Smooth muscle cell (in vitro differentiated cells): ENCODE measurements around the gene ZNF180. TPM values are rescaled to one million over a fixed set of nuclear protein-coding genes. Genes with fewer than 3 reads are reported as not detected.

Experiments used
- DNase-seq: peaks from one replicate; lab custom pipeline; 2025; ENCODE audit not compliant: unreplicated experiment; lab: John Stamatoyannopoulos, UW
- H2AFZ ChIP-seq: fragments of 200-600 bp; sonication (generic); 2 replicates; pipeline ENCODE4 v1.6.0; 2016; ENCODE audit warnings: antibody characterized with exemption, low read depth, mild to moderate bottlenecking
- H3F3A ChIP-seq: fragments of 200-600 bp; sonication (generic); 2 replicates; pipeline ENCODE4 v1.6.0; 2017; ENCODE audit warnings: antibody characterized with exemption, low read depth
- H3K27ac ChIP-seq: fragments of 200-600 bp; sonication (generic); 2 replicates; pipeline ENCODE4 v1.5.1; 2016; ENCODE audit warnings: low read depth, mild to moderate bottlenecking
- H3K27me3 ChIP-seq: fragments of 200-600 bp; sonication (generic); 2 replicates; pipeline ENCODE4 v1.6.1; 2016; ENCODE audit warnings: low read depth, mild to moderate bottlenecking
- H3K36me3 ChIP-seq: fragments of 200-600 bp; sonication (generic); 2 replicates; pipeline ENCODE4 v1.5.1; 2016; ENCODE audit warnings: low read depth
- H3K4me1 ChIP-seq: fragments of 200-600 bp; sonication (generic); 2 replicates; pipeline ENCODE4 v1.5.1; 2016; ENCODE audit warnings: low read depth
- H3K4me2 ChIP-seq: fragments of 200-600 bp; sonication (generic); 2 replicates; pipeline ENCODE4 v1.6.0; 2016; ENCODE audit warnings: mild to moderate bottlenecking
- H3K4me3 ChIP-seq: fragments of 200-600 bp; sonication (generic); 2 replicates; pipeline ENCODE4 v1.5.1; 2016; ENCODE audit warnings: mild to moderate bottlenecking
- H3K79me2 ChIP-seq: fragments of 200-600 bp; sonication (generic); 2 replicates; pipeline ENCODE4 v1.6.0; 2016; ENCODE audit warnings: low read depth, mild to moderate bottlenecking
- H3K9ac ChIP-seq: fragments of 200-600 bp; sonication (generic); 2 replicates; pipeline ENCODE4 v1.6.0; 2016; ENCODE audit warnings: low read depth
- H3K9me3 ChIP-seq: fragments of 200-600 bp; sonication (generic); replicated peaks from 2 replicates; pipeline ENCODE4 v1.5.1; 2016; ENCODE audit warnings: low read depth
- H4K20me1 ChIP-seq: fragments of 200-600 bp; sonication (generic); 2 replicates; pipeline ENCODE4 v1.6.0; 2016; ENCODE audit warnings: low read depth
- WGBS: methylation state at CpG from one replicate; pipeline ENCODE4 v1.1.7; 2016; ENCODE audit warnings: low lambda C conversion rate; 5-methylcytosine and 5-hydroxymethylcytosine counted together
- polyA plus RNA-seq: library from polyadenylated mRNA; unstranded; fragments of >200 nt; fragmentation: Nextera tagmentation; extraction: Ambion mirVana; gene quantifications from 2 replicates; pipeline ENCODE4 v1.2.1, GENCODE V29; 2016
- total RNA-seq: library from RNA; depleted of rRNA; stranded (reverse); fragments of >200 nt; gene quantifications from 2 replicates; pipeline ENCODE4 v1.2.3, GENCODE V29; 2014
- TF ChIP-seq, protein P1 (sequence below): fragments of 200-600 bp; sonication (generic); IDR thresholded peaks from 2 replicates; pipeline ENCODE4 v1.5.1; 2017; ENCODE audit warnings: borderline replicate concordance, mild to moderate bottlenecking, antibody characterized with exemption; ENCODE audit not compliant: insufficient read depth, poor library complexity, severe bottlenecking

ZNF180 gene
- total and polyA plus RNA-seq, 2 experiments from 2014 or later = 2.6 to 8.5 TPM

DNA sequence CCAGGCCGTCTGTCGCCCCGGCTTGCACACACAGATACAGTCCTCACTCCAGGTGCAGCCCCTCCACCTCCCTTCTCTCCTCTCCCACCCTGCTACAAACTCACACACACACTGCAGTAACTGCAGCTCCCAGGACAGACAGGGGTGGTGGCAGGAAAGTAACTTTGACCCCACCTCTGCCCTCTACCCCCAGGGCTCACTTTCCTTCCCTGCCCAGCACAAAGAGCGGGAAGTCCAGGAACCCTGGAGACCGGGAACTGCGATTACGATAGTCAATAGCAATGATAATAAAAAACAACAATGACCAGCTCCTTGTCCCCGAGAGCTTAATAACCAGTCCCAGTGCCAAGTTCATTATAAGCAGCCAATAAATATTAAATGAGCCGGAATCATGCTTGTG is 29.2 kb upstream of the ZNF180 start, which contains the start of gene CEACAM20:
Gene CEACAM20 (minus strand): TSS at position 140 of the 400 bp plus-strand sequence. CDS start 166 bp downstream, outside the sequence.
- 87% methylated on average over 9 of the region's 9 CpGs for WGBS
- Histone ChIP-seq H4K20me1 (no peaks in the 10 kb centered on the region), H3K27ac (no peak within 1 kb of the TSS), H3K27me3 (no peaks in the 10 kb centered on the region), H3K4me2 (no peak within 1 kb of the TSS), H3K36me3 (no peaks in the 10 kb centered on the region), H3K79me2 (no peaks in the 10 kb centered on the region), H3F3A (no peaks in the 10 kb centered on the region), H3K9ac (no peak within 1 kb of the TSS), H3K9me3 (no peaks in the 10 kb centered on the region), H3K4me1 (no peaks in the 10 kb centered on the region), H2AFZ (no peak within 1 kb of the TSS), H3K4me3 (no peak within 1 kb of the TSS)
- TF ChIP-seq, protein P1, sequence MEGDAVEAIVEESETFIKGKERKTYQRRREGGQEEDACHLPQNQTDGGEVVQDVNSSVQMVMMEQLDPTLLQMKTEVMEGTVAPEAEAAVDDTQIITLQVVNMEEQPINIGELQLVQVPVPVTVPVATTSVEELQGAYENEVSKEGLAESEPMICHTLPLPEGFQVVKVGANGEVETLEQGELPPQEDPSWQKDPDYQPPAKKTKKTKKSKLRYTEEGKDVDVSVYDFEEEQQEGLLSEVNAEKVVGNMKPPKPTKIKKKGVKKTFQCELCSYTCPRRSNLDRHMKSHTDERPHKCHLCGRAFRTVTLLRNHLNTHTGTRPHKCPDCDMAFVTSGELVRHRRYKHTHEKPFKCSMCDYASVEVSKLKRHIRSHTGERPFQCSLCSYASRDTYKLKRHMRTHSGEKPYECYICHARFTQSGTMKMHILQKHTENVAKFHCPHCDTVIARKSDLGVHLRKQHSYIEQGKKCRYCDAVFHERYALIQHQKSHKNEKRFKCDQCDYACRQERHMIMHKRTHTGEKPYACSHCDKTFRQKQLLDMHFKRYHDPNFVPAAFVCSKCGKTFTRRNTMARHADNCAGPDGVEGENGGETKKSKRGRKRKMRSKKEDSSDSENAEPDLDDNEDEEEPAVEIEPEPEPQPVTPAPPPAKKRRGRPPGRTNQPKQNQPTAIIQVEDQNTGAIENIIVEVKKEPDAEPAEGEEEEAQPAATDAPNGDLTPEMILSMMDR = no peak
- no peak for DNase-seq

DNA sequence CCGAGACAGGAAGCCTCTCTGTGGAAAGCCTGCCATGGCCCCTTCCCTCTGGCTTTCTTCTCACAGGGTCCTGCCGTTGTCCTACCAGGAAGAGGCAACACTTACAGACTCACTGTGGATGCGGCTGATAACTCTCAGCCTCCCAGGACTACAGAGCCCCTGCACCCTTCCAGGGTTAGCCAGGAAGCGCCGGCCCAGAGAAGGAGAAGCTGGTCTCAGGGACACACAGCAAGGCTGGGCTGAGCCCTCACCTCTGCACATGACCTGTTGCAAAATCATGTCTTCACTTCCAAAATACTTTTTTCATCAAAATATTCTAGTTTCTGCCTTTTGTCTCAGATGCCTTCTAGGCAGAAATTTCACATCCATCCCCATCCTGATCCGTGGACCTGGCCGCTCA is 27.2 kb upstream of the ZNF180 start:
- Histone ChIP-seq H3K9me3 (no peaks in the 10 kb centered on the region), H3K4me1 (no peaks in the 10 kb centered on the region), H3K4me2 (no peak overlapping the region), H3K36me3 (no peaks in the 10 kb centered on the region), H3K79me2 (no peaks in the 10 kb centered on the region), H4K20me1 (no peaks in the 10 kb centered on the region), H3K9ac (no peak overlapping the region), H3K27ac (no peak overlapping the region), H3K4me3 (no peak overlapping the region), H3K27me3 (no peaks in the 10 kb centered on the region), H2AFZ (no peak overlapping the region), H3F3A (no peaks in the 10 kb centered on the region)
- 85% methylated on average over 7 of the region's 7 CpGs for WGBS
- no peak for DNase-seq
- TF ChIP-seq, protein P1 = no peak

DNA sequence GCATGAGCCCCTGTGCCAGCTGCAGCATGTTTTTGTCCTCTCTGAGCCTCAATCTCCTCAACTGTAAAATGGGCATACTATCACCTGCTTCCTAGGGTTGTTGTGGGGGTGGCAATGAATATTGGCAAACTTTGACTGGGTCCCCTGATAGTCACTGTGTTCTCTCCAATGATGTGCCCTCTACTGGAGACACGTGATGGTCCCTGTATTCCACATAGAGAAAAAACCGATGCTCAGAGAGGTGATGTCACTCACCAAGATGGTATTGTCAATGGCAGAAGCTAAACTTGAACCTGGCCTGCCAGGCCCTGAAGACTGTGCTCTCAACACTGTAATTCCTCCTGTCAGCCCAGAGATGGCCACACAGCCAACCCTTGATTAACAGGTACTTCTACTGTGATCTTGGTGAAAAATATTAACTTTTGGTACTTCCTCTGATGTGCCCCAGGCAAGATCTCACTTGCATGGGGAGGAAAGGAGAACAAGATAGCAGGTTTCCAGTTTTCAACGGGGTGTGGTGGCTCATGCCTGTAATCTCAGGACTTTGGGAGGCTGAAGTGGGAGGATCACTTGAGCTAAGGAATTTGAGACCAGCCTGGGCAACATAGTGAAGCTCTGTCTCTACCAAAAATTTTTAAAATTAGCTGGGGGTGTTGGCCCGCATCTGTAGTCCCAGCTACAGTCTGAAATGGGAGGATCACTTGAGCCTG is 25.6 kb upstream of the ZNF180 start:
- no peak for DNase-seq
- WGBS = 57% methylated on average over 4 of the region's 4 CpGs

More for the DNA sequence above, 25.6 kb upstream of the ZNF180 start:
- no peaks in the 10 kb centered on the region for H3K27me3 ChIP-seq
- TF ChIP-seq, protein P1 = no peak
- no peak overlapping the region for H3K27ac ChIP-seq
- H3K36me3 ChIP-seq = no peaks in the 10 kb centered on the region
- no peaks in the 10 kb centered on the region for H3K4me1 ChIP-seq
- H4K20me1 ChIP-seq = no peaks in the 10 kb centered on the region
- H3K4me3 ChIP-seq = no peak overlapping the region
- H3K79me2 ChIP-seq = no peaks in the 10 kb centered on the region
- H3F3A ChIP-seq = no peaks in the 10 kb centered on the region
- no peaks in the 10 kb centered on the region for H3K9me3 ChIP-seq
- H3K4me2 ChIP-seq = no peak overlapping the region
- no peak overlapping the region for H2AFZ ChIP-seq
- no peak overlapping the region for H3K9ac ChIP-seq
